ENCODE results near the gene TEX52.
"Not testable (repeated sequence)": the region's sequence is repeated elsewhere in the genome, so short reads cannot be mapped to it uniquely, and the experiment has no call there.

TEX52 gene

DNA sequence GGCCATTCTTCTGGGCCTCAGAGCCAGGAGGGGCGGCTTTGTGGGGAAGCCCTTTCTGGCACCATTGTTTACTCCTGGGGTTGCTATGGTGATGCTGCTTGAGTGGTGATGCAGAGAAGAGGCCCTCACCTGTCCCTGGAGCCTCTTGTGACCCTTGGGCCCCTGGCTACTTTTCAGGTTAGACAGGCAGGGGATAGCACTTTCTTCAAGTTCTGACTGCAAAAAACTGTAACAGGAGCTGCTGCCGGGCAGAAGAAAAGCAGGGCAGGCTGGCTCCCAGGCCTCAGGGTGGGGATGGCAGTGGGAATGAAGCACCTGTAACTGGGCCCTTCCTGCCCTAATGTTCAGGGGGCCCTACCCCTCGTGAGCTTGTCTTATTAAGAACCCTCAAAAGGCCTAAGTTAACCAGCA is at the start of gene TEX52:
TEX52 (minus strand) TSS at position 19 of the 411 bp plus-strand sequence; CDS start at position 6, 13 bp downstream.
- no peak for DNase-seq (ENCODE audit: low read depth)

DNA sequence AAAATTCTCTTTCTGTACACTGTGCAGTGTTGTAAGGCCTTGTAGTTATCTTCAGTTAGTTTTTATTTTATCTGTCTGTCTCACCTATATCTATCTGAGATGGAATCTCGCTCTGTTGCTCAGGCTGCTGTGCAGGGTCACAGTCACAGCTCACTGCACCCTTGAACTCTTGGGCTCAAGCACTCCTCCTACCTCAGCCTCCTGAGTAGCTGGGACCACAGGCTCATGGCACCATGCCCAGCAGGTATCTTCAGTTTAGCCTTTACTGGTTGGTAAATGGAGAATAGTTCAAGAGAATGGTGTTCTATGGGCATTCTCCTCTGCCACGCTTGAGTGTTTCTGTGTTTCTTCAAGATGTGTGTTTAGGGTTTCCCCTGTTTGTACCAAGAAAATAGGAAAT is 47.4 kb upstream of the TEX52 start:
- no peak for DNase-seq (ENCODE audit: low read depth)

DNA sequence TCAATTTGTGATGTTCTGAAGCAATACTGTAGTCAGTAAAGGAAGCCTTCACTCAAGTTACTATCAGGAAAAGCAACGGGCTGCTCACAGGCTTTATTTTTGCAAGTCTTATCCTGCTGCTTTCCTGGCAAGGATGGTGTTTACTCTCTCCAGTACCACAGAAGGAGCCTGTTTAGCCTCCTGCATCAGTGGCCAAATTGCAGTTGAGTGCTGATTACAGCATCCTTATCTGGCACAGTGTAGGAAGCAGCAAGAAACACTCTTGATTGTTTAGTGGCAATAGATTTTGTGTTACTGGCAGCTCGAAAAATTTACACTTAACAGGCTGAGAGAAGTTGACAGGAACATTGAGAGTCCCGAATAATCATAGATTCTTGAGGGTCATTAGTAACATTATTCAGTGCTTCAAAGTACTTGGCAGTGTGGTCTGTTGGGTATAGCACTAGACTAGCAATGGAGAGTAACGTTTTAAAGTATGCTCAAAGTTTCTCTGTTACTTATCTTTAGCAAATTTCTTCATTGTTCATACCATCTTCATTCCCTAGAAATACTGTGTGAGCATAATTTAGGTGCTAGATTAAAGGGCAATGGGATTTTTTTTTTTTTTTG is 45.5 kb upstream of the TEX52 start:
- DNase-seq (ENCODE audit: low read depth) = no peak

DNA sequence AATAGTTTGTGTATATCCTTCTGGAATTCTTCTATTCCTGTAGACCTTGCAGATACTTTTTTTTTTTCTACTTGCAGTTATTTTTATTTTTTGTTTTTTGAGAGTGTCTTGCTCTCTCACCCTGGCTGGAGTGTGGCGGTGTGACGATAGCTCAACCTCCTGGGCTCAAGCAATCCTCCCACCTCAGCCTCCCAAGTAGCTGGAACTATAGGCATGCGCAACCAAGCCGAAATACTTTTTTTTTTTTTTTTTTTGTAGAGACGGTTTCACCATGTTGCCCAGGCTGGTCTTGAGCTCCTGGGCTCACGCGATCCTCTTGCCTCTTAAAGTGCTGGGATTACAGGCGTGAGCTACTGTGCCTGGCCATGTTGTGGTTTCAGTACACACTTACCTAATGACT is 43.8 kb upstream of the TEX52 start:
- no peak for DNase-seq (ENCODE audit: low read depth)

DNA sequence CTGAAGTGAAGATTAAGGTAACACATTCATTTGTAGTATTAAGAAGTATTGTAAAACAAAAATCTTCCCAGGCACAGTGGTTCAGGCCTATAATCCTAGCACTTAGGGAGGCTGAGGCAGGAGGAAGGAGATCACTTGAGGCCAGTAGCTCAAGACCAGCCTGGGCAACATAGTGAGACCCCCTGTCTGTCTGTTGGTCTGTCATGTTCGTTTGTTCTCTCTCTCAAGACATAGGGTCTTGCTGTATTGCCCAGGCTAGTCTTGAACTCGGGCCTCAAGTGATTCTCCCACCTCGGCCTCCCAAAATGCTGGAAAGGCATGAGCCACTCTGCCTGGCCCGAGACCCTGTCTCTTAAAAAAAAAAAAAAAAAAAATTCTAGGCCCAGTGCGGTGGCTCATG is 40.6 kb upstream of the TEX52 start:
- no peak for DNase-seq (ENCODE audit: low read depth)

DNA sequence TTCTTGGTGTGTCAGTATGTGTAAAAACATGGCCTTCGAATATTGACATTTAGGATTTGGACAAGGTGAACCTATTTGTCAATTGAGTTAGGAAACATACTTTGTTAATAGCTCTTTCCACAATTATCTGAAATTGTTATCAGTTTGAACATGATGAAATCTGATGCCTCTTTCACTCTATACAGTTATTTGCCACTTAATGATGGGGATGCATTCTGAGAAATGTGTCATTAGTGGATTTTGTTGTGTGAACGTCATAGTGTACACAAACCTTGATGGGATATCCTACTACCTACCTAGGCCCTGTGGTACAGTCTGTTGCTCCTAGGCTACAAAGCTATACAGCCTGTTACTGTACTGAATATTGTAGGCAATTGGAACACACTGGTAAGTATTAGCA is 38.7 kb upstream of the TEX52 start:
- no peak for DNase-seq (ENCODE audit: low read depth)

DNA sequence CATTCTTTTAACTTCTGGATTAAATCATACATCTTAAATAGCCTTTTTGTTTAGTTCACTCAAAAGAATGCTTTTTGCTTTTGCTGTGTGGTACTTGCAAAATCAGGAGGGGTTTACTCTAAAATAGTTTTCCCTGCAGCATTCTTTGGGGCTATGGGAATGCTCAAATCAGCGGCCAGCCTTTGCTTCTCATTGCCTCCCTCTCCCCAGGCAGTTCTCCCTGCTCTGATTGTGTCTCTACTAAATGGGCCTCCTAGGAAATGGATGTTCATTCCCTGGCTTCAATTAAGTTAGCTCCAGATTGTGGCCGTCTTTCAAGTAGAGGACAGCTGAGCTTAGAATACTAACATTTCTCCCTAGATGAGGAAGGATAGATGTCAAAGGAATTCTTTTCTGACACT is 38.2 kb upstream of the TEX52 start:
- no peak for DNase-seq (ENCODE audit: low read depth)

DNA sequence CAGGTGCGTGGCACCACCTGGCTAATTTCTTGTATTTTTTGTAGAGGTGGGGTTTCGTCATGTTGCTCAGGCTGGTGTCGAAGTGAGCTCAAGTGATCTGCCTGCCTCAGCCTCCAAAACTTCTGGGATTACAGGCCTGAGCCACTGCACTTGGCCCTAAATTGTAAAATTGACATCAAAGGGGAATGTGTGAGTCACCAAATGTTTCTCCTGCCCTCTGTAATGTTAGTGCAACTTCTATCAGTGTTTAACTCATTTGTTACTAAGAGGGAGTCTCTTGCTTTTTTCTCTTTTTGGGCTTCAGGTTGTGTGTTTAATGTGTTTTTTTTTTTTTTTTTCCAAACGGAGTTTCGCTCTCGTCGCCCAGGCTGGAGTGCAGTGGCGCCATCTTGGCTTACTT is 36.2 kb upstream of the TEX52 start:
- peak; percentile 83 for DNase-seq (ENCODE audit: low read depth)

DNA sequence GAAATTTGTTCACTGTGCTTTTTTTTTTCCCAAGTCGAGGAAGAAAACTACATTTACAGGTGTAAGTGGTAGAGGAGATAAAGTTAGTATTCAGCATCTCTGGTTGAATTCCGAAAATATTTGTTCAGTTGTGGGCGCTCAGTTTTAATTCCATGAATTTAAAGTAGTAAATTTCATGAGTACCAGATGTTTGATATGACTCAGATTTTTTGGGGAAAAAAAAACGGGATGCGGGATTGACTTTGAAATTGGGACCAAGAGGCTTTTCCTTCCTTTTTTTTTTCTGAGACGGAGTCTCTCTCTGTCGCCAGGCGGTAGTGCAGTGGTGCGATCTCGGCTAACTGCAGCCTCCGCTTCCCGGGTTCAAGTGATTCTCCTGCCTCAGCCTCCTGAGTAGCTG is 35.4 kb upstream of the TEX52 start:
- peak; percentile 68 for DNase-seq (ENCODE audit: low read depth)

DNA sequence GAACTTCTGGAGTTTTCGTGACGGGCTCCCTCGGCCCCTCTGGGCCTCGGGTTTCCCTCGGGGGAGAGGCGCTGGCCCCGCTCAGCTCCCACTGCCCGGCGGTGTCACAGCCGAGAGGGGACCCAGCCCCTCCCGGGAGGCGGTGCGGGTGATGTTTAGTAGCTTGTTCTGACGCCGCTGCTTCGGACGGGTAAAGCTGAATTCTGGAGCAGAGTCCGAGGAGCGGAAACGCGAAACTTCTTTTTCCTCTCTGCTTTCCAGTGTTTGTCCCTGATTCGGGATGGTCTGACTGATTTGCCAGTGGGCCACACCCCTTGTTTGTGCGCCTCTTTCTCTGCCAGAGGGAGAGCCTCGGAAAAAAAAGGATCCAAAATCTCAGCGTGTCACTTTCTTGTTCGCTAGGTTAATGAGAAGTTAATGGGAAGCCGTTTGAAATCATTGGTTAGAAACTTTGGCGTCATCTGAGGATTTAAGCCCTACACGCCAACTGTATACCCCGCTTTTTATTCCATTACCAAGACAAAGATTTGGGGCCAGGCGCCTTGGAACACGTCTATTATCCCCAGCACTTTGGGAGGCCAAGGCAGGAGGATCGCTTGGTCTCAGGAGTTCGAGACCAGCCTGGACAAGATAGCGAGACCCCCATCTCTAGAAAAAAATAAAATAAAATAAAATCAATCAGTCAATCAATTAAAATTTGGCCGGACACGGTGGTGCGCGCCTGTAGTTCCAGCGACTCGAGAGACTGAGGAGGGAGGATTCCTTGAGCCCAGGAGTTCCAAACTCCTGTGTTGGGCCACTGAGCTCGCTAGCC is 34.6 kb upstream of the TEX52 start:
- DNase-seq (ENCODE audit: low read depth) = peak; percentile 45

DNA sequence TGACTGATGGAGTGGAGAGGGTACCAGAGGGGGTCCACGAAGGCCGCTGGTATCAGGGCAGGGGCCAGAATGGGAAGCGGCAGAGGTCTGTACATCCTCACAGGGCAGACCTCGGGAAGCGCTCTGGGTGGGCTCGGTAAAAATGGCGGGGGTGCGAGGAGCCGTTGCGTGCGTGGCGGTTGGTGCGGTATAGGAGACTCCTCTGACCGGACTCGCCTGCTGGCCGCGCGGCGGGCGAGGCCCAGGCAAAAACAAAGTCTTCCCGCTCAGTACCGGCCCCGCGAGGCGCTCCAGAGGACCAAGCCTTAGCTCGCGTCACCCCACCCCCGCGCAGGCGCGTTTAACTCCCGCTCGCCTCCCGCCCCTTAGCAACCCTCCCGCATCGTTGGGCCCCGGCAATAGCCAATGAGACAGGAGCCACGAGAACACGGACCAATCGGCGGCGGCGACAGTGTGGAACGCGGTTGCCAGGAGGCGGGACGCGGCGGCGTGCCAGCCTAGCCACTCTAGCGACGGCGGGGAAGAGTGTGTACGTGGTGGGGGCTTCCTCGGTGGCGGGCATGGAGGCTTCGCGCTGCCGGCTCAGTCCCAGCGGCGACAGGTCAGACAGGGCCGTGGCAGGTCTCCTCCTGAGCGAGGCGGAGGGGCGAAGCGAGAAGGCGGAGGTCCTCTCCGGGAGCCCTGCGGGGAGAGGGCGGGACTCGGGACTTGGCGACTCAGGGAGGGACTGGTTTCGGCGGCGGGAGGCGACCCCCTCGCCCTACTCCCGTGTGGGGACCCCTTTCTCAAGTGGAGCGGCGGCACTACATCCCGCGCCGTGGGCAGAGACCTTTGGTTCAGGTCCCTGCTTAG is 33.8 kb upstream of the TEX52 start, which contains the start of gene TULP3:
TULP3 (plus strand) TSS at position 504 of the 852 bp plus-strand sequence; CDS start at position 561, 57 bp downstream.
- peak; percentile 89 for DNase-seq (ENCODE audit: low read depth)

DNA sequence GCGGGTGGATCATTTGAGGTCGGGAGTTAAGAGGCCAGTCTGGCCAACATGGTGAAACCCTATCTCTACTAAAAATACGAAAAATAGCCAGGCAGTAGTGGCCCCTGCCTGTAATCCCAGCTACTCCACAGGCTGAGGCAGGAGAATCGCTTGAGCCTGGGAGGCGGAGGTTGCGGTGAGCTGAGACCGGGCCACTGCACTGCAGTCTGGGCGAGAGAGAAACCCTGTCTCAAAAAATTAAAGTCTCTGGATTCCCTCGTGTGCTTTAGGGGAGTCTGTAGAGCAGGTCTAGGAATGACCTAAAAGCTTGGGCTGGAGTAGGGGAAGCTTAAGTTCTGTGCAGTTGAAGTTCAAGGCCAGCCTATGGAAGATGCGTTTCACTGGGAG is 33.2 kb upstream of the TEX52 start:
- no peak for DNase-seq (ENCODE audit: low read depth)

DNA sequence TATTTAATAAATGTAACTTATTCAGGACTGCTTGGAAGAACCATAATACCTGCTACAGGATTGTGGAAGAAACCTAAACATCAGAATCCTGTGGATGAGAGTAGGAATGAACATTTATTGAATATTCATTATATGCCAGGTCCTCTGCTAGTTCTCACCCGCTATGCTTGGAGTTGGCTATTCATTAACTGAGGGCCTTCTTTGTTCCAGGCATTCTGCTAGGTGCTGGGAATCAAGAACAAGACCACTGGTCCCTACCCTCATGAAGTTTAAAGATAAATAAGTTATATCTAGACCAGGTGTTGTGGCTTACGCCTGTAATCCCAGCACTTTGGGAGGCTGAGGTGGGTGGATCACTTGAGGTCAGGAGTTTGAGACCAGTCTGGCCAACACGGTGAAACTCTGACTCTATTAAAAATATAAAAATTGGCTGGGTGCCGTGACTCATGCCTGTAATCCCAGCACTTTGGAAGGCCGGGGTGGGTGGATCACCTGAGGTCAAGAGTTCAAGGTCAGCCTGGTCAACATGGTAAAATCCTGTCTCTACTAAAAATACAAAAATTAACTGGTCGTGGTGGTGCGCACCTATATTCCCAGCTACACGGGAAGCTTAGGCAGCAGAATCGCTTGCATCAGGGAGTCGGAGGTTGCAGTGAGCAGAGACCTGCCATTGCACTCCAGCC is 30.1 kb upstream of the TEX52 start:
- no peak for DNase-seq (ENCODE audit: low read depth)

DNA sequence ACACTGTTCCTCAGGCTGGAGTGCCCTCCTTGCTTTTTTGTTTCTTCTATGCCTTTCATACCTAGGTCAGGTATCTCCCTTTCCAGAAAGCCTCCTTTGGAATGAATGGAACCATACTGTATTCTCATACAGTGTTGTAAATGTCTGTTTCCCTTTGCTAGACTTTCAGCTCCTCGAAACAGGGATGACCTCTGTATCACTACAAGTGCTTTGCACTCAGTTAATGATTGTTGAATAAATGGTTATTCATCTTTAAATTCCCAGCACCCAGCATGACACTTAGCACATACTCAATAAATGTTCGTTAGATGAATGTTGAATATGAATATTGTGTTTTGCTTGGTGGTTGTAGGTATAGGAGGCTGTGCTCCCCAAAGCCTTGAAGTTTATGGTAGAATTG is 28.0 kb upstream of the TEX52 start:
- no peak for DNase-seq (ENCODE audit: low read depth)

DNA sequence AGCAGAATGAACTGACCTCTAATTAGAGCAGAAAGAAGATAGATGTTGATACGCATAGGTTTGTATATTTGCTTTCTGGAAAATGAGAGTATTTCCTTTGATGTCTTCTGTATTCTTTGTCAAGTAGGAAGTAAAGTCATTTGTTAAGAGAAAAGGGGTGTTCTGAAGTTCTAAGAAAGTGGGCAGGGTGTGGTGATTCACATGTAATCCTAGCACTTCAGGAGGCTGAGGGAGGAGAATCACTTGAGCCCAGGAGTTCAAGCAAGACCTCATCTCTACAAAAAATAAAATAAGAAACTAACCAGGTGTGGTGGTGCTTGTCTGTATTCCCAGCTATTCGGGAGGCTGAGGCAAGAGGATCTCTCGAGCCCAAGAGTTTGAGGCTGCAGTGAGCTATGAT is 23.0 kb upstream of the TEX52 start:
- no peak for DNase-seq (ENCODE audit: low read depth)

DNA sequence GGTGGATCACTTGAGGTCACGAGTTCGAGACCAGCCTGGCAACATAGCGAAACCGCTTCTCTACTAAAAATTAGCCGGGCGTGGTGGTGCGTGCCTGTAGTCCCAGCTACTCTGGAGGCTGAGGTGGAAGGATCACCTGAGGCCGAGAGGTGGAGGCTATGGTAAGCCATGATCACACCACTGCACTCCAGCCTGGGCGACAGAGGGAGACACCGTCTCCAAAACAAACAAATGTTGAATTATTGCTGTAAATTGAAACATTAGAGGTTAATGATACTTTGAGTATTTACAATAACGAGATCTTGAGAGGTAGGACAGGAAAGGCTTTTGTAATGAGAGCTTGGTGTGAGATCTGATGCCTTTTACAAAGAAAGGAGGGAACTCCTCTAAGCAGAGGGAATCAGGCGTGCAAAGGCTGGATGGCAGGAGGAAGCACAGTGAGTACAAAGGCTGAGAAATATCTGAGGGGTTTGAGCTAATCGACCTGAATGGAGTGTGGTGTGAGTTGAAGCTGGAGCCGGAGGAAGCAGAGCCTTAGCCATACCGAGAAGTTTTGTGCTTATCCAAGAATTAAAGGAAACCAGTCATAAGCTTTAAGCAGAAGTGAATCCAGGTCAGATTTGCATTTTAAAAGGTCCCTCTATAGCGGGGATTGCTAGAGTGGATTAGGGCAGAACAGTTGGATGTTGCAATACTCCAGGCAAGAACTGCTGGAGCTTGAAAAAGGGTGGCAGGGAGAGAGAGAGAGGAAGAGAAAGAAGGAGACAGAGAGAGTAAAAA is 21.3 kb upstream of the TEX52 start:
- no peak for DNase-seq (ENCODE audit: low read depth)

DNA sequence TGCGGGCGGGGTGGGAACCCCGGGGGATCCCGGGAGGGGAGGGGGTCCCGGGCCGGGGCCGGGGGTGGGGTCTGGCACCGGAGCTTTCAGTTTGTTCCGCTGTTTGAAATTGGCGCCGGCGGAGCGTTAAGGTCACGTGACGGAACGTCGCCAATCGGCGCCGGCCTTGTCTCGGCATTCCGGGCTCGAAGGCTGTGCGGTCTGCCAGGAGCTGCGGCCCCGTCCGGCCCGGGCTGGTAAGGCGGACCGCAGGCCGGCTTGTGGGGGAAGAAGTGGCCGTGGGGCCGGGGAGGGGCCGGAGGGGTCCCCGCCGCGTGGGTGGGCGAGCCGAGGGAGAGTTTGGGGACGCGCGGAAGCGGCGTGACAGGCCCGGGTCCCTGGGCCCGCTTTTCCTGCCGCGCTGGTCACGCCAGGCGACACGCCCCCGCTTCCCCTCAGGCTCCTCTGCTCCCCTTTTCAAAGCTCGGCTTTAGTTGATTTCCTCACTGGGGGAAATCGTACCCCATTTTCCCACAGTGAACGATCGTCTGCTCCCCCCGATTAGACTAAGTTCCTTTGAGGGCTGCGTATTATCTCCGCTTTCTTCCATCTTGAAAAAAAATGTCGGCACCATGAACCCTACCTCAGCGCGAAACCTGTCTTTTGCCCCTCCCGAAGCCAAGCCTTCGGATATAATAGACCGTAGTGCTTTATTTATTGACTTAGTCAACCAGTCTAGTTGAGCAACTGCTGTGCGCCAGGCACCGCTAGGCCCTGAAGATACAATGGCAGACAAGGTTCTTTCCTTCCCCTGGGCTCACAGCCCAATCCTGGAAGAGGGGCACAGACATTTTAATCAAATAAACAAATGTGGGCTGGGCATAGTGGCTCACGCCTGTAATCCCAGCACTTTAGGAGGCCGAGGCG is 20.5 kb upstream of the TEX52 start, which contains the start of the genes FOXM1 and RHNO1:
FOXM1 (minus strand) TSS at position 128 of the 906 bp plus-strand sequence. CDS start 2,696 bp downstream, outside the sequence.
RHNO1 (plus strand) TSS at position 177 of the 906 bp plus-strand sequence. CDS start 8,144 bp downstream, outside the sequence.
- DNase-seq (ENCODE audit: low read depth) = peak; percentile 61

DNA sequence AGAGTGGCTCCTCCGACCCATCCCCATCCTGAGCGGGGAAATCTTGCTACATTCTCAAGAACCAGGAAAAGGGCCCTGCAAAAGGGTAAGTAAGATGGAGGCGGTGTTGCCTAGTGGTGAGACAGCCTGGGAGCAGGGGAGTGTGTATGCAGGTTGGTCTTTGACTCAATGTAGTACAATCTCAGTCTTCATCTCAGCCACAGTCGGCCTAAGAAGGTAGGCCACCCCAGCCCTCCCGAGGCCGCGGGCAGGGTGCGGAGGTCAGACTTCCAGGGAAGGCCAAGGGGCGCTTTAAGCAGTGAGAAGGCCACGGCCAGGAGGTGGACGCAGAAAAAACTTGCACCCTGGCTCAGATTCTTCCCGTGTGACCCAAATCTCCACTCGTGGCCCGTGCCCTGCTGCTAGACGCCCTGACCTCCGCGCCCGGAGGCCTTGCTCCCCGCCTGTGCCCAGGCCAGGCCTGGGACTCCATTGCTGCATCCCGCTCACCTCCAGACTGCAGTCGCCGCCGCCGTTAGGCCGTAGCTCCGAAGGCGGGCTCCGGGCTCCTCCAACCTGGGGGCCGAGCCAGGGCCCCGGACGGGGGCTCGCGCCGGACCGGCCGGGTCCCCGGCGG is 19.7 kb upstream of the TEX52 start:
- DNase-seq (ENCODE audit: low read depth) = no peak

DNA sequence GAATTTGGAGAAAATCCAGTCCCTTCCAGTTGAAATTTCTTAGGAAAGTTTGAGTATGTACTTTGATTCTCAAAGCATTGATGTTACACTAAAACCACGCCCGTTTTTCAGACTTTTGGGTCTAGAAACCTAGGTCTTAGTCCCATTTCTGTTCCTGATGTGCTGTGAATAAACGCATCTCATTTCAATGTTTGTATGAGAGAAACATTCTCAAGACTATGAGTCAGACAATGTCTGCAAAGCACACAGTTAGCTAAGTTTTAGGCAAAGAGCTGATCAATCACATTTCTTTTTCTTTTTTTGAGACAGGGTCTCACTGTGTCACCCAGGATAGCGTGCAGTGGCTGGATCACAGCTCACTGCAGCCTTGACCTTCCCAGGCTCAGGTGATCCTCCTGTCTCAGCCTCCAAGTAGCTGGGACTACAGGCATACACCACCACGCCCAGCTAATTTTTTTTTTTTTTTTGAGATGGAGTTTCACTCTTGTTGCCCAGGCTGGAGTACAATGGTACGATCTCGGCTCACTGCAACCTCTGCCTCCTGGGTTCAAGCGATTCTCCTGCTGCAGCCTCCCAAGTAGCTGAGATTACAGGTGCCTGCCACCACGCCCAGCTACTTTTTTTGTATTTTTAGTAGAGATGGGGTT is 12.3 kb upstream of the TEX52 start:
- DNase-seq (ENCODE audit: low read depth) = not testable (repeated sequence)
